Measurements from ENCODE around the gene CTSH. TPM values are rescaled to one million over a fixed set of nuclear protein-coding genes. Genes with fewer than 3 reads are reported as not detected.

CTSH gene
- total RNA-seq, 2 donors from 2014 or later: 61.9 to 101 TPM

- no peaks in the 10 kb centered on the region for H3K36me3 ChIP-seq (ENCODE audit: control insufficient read depth, insufficient read depth, low read length)
- H3K27ac ChIP-seq (ENCODE audit: low read depth, low read length): no peak overlapping the region
- H3K27me3 ChIP-seq (ENCODE audit: control insufficient read depth, insufficient read depth, low read length, poor library complexity, severe bottlenecking): no peaks in the 10 kb centered on the region
- H3K9me3 ChIP-seq (ENCODE audit: control insufficient read depth, low read length): no peaks in the 10 kb centered on the region
- peak overlapping the region; percentile 64 for H3K27ac Mint-ChIP-seq
- no peak overlapping the region for H3K4me3 Mint-ChIP-seq
- 89 to 90% methylated on average over 10 of the region's 10 CpGs for WGBS, 2 experiments (ENCODE audit: insufficient coverage in 1 of 2, insufficient read length in 1 of 2)
- no peak overlapping the region for H3K4me3 ChIP-seq (ENCODE audit: low read length)
- peaks cover 39% of the 10 kb centered on the region for H3K4me1 Mint-ChIP-seq
- peaks cover 8% of the 10 kb centered on the region for H3K27me3 Mint-ChIP-seq (ENCODE audit: insufficient read depth)
- H3K4me1 ChIP-seq (ENCODE audit: control insufficient read depth, insufficient read depth, low read length): no peaks in the 10 kb centered on the region
- peak; percentile 64 for TF ChIP-seq CTCF (conservative IDR thresholded peaks at IDR 0.05)
- no peak overlapping the region for H3K9ac ChIP-seq (ENCODE audit: extremely low read depth, low read length, poor library complexity, severe bottlenecking)
- no peaks in the 10 kb centered on the region for H3K9me3 Mint-ChIP-seq
- no peak for DNase-seq
- no peaks in the 10 kb centered on the region for H3K36me3 Mint-ChIP-seq (ENCODE audit: low read depth)
These were observed 6.3 kb upstream of the CTSH start for GRCh38 chr15:78950902-78951840.

- 91 to 95% methylated on average over 8 to 9 of the region's 9 CpGs for WGBS, 2 experiments (ENCODE audit: insufficient coverage in 1 of 2, insufficient read length in 1 of 2)
- H3K9me3 ChIP-seq (ENCODE audit: control insufficient read depth, low read length): no peaks in the 10 kb centered on the region
- Mint-ChIP-seq H3K27ac (no peak overlapping the region), H3K4me1 (peaks cover 41% of the 10 kb centered on the region), H3K27me3 (ENCODE audit: insufficient read depth) (peaks cover 9% of the 10 kb centered on the region), H3K4me3 (no peak overlapping the region), H3K9me3 (no peaks in the 10 kb centered on the region), H3K36me3 (ENCODE audit: low read depth) (no peaks in the 10 kb centered on the region)
- no peaks in the 10 kb centered on the region for H3K4me1 ChIP-seq (ENCODE audit: control insufficient read depth, insufficient read depth, low read length)
- TF ChIP-seq CTCF (conservative IDR thresholded peaks at IDR 0.05): no peak
- no peak overlapping the region for H3K9ac ChIP-seq (ENCODE audit: extremely low read depth, low read length, poor library complexity, severe bottlenecking)
- H3K27me3 ChIP-seq (ENCODE audit: control insufficient read depth, insufficient read depth, low read length, poor library complexity, severe bottlenecking): no peaks in the 10 kb centered on the region
- H3K27ac ChIP-seq (ENCODE audit: low read depth, low read length): no peak overlapping the region
- no peak overlapping the region for H3K4me3 ChIP-seq (ENCODE audit: low read length)
- no peak for DNase-seq
- no peaks in the 10 kb centered on the region for H3K36me3 ChIP-seq (ENCODE audit: control insufficient read depth, insufficient read depth, low read length)
These were observed 5.5 kb upstream of the CTSH start for GRCh38 chr15:78950343-78950742.

DNA sequence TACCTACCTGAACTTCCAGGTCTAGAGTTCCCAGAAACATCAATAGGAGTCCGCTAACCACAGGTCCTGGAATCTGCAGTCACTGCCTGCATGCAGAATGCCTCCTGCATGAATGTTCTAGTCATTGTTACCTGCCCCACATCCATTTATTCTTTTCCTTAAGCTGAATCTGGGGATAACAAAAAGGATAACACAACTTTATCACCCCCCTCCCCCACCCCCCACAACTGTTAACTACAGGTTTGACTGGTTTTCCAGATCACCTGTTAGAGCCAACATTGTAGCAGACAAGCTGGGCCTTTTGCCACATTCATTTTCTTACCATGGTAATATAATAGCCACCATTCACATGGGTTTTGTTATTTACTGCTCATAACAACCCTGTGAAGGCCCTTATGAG lies 4.6 kb upstream of the CTSH start:
- Histone ChIP-seq H3K27me3 (ENCODE audit: control insufficient read depth, insufficient read depth, low read length, poor library complexity, severe bottlenecking) (peaks cover under 1% of the 10 kb centered on the region), H3K9ac (ENCODE audit: extremely low read depth, low read length, poor library complexity, severe bottlenecking) (no peak overlapping the region), H3K4me3 (ENCODE audit: low read length) (no peak overlapping the region), H3K36me3 (ENCODE audit: control insufficient read depth, insufficient read depth, low read length) (no peaks in the 10 kb centered on the region), H3K4me1 (ENCODE audit: control insufficient read depth, insufficient read depth, low read length) (peaks cover under 1% of the 10 kb centered on the region), H3K9me3 (ENCODE audit: control insufficient read depth, low read length) (no peaks in the 10 kb centered on the region), H3K27ac (ENCODE audit: low read depth, low read length) (no peak overlapping the region)
- no peak for DNase-seq
- Mint-ChIP-seq H3K9me3 (no peaks in the 10 kb centered on the region), H3K27ac (no peak overlapping the region), H3K4me3 (no peak overlapping the region), H3K27me3 (ENCODE audit: insufficient read depth) (peaks cover 12% of the 10 kb centered on the region), H3K4me1 (peaks cover 36% of the 10 kb centered on the region), H3K36me3 (ENCODE audit: low read depth) (no peaks in the 10 kb centered on the region)
- TF ChIP-seq CTCF (conservative IDR thresholded peaks at IDR 0.05): no peak
- 0 to 2% methylated on average over 1 of the region's 1 CpG for WGBS, 2 experiments (ENCODE audit: insufficient coverage in 1 of 2, insufficient read length in 1 of 2)

Measured in endodermal cell (in vitro differentiated cells).